MM.1S (cell line): Measurements from ENCODE around the gene NT5M.

Experiments used
- DNase-seq: peaks from one replicate; pipeline ENCODE4 v3.0.0-alpha.2; 2015
- H2AFZ ChIP-seq: fragments of 300-600 bp; sonication (generic); 2 replicates; pipeline ENCODE4 v1.6.0; 2016; ENCODE audit warnings: antibody characterized with exemption, low read length
- H3F3A ChIP-seq: fragments of 300-600 bp; sonication (generic); 2 replicates; pipeline ENCODE4 v1.6.1; 2016; ENCODE audit warnings: mild to moderate bottlenecking, antibody characterized with exemption, low read length, moderate library complexity, mixed read lengths; ENCODE audit not compliant: insufficient read depth
- H3K27ac ChIP-seq: fragments of 300-600 bp; sonication (generic); 2 replicates; pipeline ENCODE4 v1.5.1; 2016; ENCODE audit warnings: mild to moderate bottlenecking, low read length
- H3K27me3 ChIP-seq: fragments of 300-600 bp; sonication (generic); replicated peaks from 2 replicates; pipeline ENCODE4 v1.6.0; 2016; ENCODE audit warnings: low read length; ENCODE audit not compliant: insufficient read depth
- H3K36me3 ChIP-seq: fragments of 300-600 bp; sonication (generic); replicated peaks from 2 replicates; pipeline ENCODE4 v1.6.1; 2016; ENCODE audit warnings: mild to moderate bottlenecking, low read length, mixed read lengths; ENCODE audit not compliant: insufficient read depth
- H3K4me1 ChIP-seq: fragments of 300-600 bp; sonication (generic); 2 replicates; pipeline ENCODE4 v1.6.1; 2016; ENCODE audit warnings: low read length, mixed read lengths
- H3K4me2 ChIP-seq: fragments of 300-600 bp; sonication (generic); 2 replicates; pipeline ENCODE4 v1.6.0; 2016; ENCODE audit warnings: low read depth, low read length
- H3K4me3 ChIP-seq: fragments of 300-600 bp; sonication (generic); 2 replicates; pipeline ENCODE4 v1.5.1; 2016; ENCODE audit warnings: low read length, mixed read lengths
- H3K79me2 ChIP-seq: fragments of 300-600 bp; sonication (generic); 2 replicates; pipeline ENCODE4 v1.6.1; 2016; ENCODE audit warnings: mixed run types, low read length, mixed read lengths
- H3K9ac ChIP-seq: fragments of 300-600 bp; sonication (generic); 2 replicates; pipeline ENCODE4 v1.6.1; 2016; ENCODE audit warnings: low read length, mixed read lengths
- H3K9me2 ChIP-seq: fragments of 300-600 bp; sonication (generic); replicated peaks from 2 replicates; pipeline ENCODE4 v1.6.1; 2016; ENCODE audit warnings: mild to moderate bottlenecking, low read length, mixed read lengths; ENCODE audit not compliant: insufficient read depth
- H3K9me3 ChIP-seq: fragments of 300-600 bp; sonication (generic); replicated peaks from 2 replicates; pipeline ENCODE4 v1.6.1; 2016; ENCODE audit warnings: mild to moderate bottlenecking, low read length, mixed read lengths; ENCODE audit not compliant: insufficient read depth
- H4K20me1 ChIP-seq: fragments of 300-600 bp; sonication (generic); 2 replicates; pipeline ENCODE4 v1.6.1; 2016; ENCODE audit warnings: mild to moderate bottlenecking, low read length, moderate library complexity, mixed read lengths; ENCODE audit not compliant: insufficient read depth
- EZH2 ChIP-seq: fragments of 300-600 bp; sonication (generic); optimal IDR thresholded peaks from 2 replicates; pipeline ENCODE3; 2017; ENCODE audit warnings: low read depth, mild to moderate bottlenecking, antibody characterized with exemption, low read length, mixed read lengths
- EZH2phosphoT487 ChIP-seq: fragments of 300-600 bp; sonication (generic); IDR thresholded peaks from 2 replicates; pipeline ENCODE4 v1.6.1; 2018; ENCODE audit warnings: antibody characterized with exemption, low read length
- TF ChIP-seq, protein P1 (sequence below): fragments of 300-600 bp; sonication (generic); IDR thresholded peaks from 2 replicates; pipeline ENCODE4 v1.5.1; 2016; ENCODE audit warnings: antibody characterized with exemption, low read length, mixed read lengths

NT5M gene

DNA sequence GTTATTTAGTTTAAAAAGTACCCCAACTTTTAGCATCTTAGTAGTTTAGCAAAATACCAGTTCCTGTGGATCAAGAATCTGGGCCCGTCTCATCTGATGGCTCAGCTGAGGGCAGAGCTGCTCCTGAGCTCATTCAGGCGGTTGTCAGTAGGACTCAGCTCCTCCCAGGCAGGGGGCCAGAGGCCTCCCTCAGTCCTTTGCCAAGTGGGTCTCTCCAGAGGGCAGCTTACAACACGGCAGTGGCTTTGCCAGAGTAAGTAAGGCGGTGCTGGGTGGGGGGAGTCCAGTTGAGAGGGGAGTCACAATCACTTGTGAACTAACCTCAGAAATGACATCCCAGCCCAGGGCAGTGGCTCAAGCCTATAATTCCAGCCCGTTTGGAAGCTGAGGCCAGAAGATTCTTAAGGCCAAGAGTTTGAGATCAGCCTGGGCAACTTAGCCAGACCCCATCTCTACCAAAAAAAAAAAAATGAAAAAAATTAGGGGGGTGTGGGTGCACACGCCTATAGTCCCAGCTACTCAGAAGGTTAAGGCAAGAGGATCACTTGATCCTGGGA is 92.2 kb downstream of the NT5M start:
- Histone ChIP-seq H2AFZ (no peak overlapping the region), H3K79me2 (no peaks in the 10 kb centered on the region), H3K4me3 (no peak overlapping the region), H3K36me3 (no peaks in the 10 kb centered on the region), H3K9me3 (no peaks in the 10 kb centered on the region), H3K9ac (no peak overlapping the region), H3K4me2 (no peak overlapping the region), H3K4me1 (0 out of 2 replicates have a peak, but pooled peaks cover 6% of the 10 kb centered on the region), H4K20me1 (no peaks in the 10 kb centered on the region), H3K27me3 (peaks cover 7% of the 10 kb centered on the region; the same call in 1 of the 2 replicates), H3K9me2 (no peaks in the 10 kb centered on the region), H3F3A (no peaks in the 10 kb centered on the region), H3K27ac (no peak overlapping the region)
- TF ChIP-seq EZH2: no peak
- TF ChIP-seq EZH2phosphoT487: no peak
- TF ChIP-seq, protein P1, sequence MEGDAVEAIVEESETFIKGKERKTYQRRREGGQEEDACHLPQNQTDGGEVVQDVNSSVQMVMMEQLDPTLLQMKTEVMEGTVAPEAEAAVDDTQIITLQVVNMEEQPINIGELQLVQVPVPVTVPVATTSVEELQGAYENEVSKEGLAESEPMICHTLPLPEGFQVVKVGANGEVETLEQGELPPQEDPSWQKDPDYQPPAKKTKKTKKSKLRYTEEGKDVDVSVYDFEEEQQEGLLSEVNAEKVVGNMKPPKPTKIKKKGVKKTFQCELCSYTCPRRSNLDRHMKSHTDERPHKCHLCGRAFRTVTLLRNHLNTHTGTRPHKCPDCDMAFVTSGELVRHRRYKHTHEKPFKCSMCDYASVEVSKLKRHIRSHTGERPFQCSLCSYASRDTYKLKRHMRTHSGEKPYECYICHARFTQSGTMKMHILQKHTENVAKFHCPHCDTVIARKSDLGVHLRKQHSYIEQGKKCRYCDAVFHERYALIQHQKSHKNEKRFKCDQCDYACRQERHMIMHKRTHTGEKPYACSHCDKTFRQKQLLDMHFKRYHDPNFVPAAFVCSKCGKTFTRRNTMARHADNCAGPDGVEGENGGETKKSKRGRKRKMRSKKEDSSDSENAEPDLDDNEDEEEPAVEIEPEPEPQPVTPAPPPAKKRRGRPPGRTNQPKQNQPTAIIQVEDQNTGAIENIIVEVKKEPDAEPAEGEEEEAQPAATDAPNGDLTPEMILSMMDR: no peak
- no peak for DNase-seq

DNA sequence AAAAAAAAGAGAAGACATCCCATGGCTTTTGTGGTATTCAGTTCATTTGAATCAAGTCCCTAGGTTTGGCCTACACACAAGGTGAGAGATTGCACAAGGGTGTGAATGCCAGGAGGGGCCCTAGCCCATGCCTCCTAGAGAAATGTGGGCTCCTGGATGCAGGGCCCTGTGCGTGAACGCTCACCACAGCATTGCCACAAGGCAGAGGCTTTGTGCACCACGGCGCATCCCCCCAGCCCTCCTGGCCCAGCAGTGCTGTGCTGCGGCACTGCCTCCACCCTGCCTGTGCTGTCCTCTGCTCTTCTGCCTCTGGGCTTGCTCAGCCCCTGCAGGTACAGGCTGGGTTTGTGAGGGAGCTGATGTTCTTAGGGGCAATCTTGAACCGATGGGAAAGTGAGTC is 92.7 kb downstream of the NT5M start:
- Histone ChIP-seq H3K79me2 (no peaks in the 10 kb centered on the region), H3K4me3 (no peak overlapping the region), H3K4me2 (no peak overlapping the region), H3K4me1 (0 out of 2 replicates have a peak, but pooled peaks cover 6% of the 10 kb centered on the region), H2AFZ (no peak overlapping the region), H3K27ac (no peak overlapping the region), H3K27me3 (peaks cover 7% of the 10 kb centered on the region; the same call in 1 of the 2 replicates), H3K36me3 (no peaks in the 10 kb centered on the region), H4K20me1 (no peaks in the 10 kb centered on the region), H3K9me2 (no peaks in the 10 kb centered on the region), H3F3A (no peaks in the 10 kb centered on the region), H3K9me3 (no peaks in the 10 kb centered on the region), H3K9ac (no peak overlapping the region)
- TF ChIP-seq, protein P1: no peak
- no peak for TF ChIP-seq EZH2phosphoT487
- no peak for DNase-seq
